Mesothelial cell of epicardium (in vitro differentiated cells): ENCODE results near the gene USP19. TPM values are rescaled to one million over a fixed set of nuclear protein-coding genes. Genes with fewer than 3 reads are reported as not detected.

Experiments used
- DNase-seq, 2 experiments: peaks; one replicate each; pipeline ENCODE4 v3.0.0; 2021; ENCODE audit warnings: low spot score in 2 of 2; ENCODE audit not compliant: unreplicated experiment in 2 of 2
- H3K27ac Mint-ChIP-seq: 2 replicates; pipeline ENCODE4 v1.8.0; 2021; ENCODE audit warnings: mixed read lengths
- H3K27me3 Mint-ChIP-seq: 2 replicates; pipeline ENCODE4 v1.8.0; 2021; ENCODE audit warnings: low read depth, mixed read lengths
- H3K36me3 Mint-ChIP-seq: 2 replicates; pipeline ENCODE4 v1.8.0; 2021; ENCODE audit warnings: mixed read lengths
- H3K4me1 Mint-ChIP-seq: 2 replicates; pipeline ENCODE4 v1.8.0; 2021; ENCODE audit warnings: mixed read lengths
- H3K4me3 Mint-ChIP-seq: 2 replicates; pipeline ENCODE4 v1.8.0; 2021; ENCODE audit warnings: mild to moderate bottlenecking, moderate library complexity, mixed read lengths
- H3K9me3 Mint-ChIP-seq: 2 replicates; pipeline ENCODE4 v1.8.0; 2021; ENCODE audit warnings: mixed read lengths
- total RNA-seq: library from RNA; stranded (reverse); gene quantifications from 3 replicates; pipeline ENCODE4 v1.2.1, GENCODE V29; 2021
- TF ChIP-seq, protein P1 (sequence below): fragments of 200-600 bp; sonication (generic); IDR thresholded peaks from one replicate; pipeline ENCODE4 v1.5.0; 2021; ENCODE audit warnings: antibody characterized with exemption; ENCODE audit not compliant: unreplicated experiment

USP19 gene
- total RNA-seq, 1 donor from 2014 or later, result 76.2 TPM

DNA sequence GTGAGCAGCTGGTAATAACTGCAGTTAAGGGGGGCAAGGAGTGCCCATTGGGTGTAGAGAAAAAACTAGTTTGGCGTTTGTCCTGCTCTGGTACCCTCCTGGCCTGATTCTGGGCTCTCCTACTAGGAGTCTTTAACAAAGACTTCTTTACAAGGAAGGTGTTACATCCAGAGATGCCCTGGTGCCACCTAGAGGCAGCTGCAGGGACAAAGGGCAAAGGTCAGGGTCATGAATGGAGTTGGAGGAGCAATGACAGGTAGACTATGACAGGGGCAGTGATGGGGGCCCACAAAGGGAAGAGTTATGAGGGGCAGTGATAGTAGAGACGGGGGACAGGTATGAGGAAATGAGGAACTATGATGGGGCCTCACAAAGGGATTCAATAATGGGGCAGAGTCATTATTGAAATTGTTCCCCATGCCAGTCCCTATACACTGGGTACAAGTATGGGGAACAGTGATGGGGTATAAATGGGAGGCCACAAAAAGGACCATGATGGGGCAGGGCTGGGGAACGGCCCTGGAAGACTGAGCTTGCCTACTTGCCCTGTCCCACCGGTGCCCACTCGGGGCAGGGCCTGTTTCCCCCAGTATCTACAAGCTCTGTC lies 37.6 kb upstream of the USP19 start:
- DNase-seq, result no peak
- H3K27me3 Mint-ChIP-seq, result no peaks in the 10 kb centered on the region
- no peak overlapping the region for H3K4me3 Mint-ChIP-seq
- TF ChIP-seq, protein P1, sequence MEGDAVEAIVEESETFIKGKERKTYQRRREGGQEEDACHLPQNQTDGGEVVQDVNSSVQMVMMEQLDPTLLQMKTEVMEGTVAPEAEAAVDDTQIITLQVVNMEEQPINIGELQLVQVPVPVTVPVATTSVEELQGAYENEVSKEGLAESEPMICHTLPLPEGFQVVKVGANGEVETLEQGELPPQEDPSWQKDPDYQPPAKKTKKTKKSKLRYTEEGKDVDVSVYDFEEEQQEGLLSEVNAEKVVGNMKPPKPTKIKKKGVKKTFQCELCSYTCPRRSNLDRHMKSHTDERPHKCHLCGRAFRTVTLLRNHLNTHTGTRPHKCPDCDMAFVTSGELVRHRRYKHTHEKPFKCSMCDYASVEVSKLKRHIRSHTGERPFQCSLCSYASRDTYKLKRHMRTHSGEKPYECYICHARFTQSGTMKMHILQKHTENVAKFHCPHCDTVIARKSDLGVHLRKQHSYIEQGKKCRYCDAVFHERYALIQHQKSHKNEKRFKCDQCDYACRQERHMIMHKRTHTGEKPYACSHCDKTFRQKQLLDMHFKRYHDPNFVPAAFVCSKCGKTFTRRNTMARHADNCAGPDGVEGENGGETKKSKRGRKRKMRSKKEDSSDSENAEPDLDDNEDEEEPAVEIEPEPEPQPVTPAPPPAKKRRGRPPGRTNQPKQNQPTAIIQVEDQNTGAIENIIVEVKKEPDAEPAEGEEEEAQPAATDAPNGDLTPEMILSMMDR, result no peak
- H3K36me3 Mint-ChIP-seq, result peaks cover 6% of the 10 kb centered on the region
- no peaks in the 10 kb centered on the region for H3K4me1 Mint-ChIP-seq
- no peaks in the 10 kb centered on the region for H3K9me3 Mint-ChIP-seq
- H3K27ac Mint-ChIP-seq, result no peak overlapping the region

DNA sequence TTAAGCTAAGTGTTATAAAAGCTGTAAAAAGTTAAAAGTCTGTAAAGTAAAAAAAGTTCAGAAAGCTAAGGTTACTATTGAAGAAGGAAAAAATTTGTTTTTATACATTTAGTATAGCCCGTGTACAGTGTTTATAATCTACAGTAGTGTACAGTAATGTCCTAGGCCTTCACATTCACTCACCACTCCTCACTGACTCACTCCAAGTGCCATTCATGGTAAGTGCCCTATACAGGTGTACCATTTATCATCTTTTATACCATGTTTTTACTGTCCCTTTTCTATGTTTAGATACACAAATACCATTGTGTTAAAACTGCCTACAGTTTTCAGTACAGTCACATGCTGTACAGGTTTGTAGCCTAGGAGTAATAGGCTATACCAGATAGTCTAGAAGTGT lies 36.7 kb upstream of the USP19 start:
- H3K27ac Mint-ChIP-seq, result no peak overlapping the region
- TF ChIP-seq, protein P1, result no peak
- H3K36me3 Mint-ChIP-seq, result peaks cover 6% of the 10 kb centered on the region
- no peaks in the 10 kb centered on the region for H3K27me3 Mint-ChIP-seq
- H3K9me3 Mint-ChIP-seq, result no peaks in the 10 kb centered on the region
- no peak overlapping the region for H3K4me3 Mint-ChIP-seq
- no peak for DNase-seq
- H3K4me1 Mint-ChIP-seq, result no peaks in the 10 kb centered on the region

DNA sequence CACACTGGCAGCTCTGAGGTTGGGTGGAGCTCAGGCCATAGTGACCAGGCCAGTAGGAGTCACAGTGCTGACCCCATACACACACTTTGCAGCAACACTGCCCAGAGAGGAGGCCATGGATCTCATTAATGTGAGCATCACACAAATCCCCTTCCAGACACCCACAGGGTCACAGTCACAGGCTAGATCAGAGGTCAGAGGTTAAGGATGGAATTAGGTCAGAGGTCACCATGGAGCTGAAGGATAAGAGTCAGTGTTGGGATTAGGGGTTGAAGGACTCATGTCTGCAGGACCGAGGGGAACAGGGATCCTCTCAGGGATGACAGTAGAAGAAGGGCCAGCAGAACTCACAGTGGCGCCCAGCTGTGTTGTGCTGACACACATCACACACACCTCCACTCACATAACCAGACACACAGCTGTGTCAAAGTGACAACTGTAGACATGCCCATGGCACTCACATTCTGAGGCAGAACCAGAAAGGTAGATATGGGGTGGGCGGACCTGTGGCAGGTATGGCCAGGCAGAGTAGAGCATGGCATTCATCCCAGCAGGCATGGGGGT lies 32.8 kb upstream of the USP19 start:
- no peaks in the 10 kb centered on the region for H3K36me3 Mint-ChIP-seq
- H3K9me3 Mint-ChIP-seq, result no peaks in the 10 kb centered on the region
- no peaks in the 10 kb centered on the region for H3K27me3 Mint-ChIP-seq
- TF ChIP-seq, protein P1, result no peak
- no peak overlapping the region for H3K27ac Mint-ChIP-seq
- no peaks in the 10 kb centered on the region for H3K4me1 Mint-ChIP-seq
- no peak overlapping the region for H3K4me3 Mint-ChIP-seq
- DNase-seq, result no peak

DNA sequence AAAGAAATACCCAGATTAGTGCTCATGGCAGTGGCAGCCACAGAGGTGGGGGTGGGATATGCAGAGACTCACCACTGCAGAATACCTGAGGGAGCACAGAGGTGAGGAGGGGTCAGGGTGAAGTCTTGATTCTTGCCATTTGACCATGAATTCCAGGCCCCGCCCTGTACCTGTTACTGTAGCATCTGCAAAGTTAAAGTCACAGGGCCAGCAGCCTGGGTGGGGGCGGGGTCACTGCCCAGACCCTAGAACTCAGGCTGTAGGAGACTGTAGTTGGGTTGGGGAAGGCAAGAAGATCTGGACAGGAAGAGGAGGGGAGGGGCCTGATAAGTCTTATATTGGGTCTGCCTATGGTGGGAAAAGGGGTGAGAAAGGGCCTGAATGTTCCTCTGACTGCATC lies 31.0 kb upstream of the USP19 start:
- H3K27ac Mint-ChIP-seq, result no peak overlapping the region
- H3K27me3 Mint-ChIP-seq, result peaks cover 2% of the 10 kb centered on the region
- no peaks in the 10 kb centered on the region for H3K36me3 Mint-ChIP-seq
- H3K4me1 Mint-ChIP-seq, result no peaks in the 10 kb centered on the region
- no peak overlapping the region for H3K4me3 Mint-ChIP-seq
- no peaks in the 10 kb centered on the region for H3K9me3 Mint-ChIP-seq
- DNase-seq, result no peak
- TF ChIP-seq, protein P1, result no peak

DNA sequence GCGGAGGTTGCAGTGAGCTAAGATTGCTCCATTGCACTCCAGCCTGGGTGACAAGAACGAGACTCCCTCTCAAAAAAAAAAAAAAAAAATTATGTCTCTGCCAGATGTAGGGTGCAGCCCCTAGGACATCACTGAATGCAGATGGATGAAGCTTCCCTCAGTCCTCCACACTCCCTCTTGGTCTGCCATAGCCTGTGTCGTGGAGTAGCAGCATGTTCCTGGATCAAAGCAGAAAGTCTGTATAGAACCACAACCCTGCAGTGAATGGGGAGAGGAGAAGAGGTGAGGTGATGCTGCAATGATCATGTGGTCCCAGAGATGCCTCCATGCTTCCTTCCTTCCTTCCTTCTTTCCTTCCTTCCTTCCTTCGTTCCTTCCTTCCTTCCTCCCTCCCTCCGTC lies 27.5 kb upstream of the USP19 start:
- H3K9me3 Mint-ChIP-seq, result no peaks in the 10 kb centered on the region
- no peak overlapping the region for H3K27ac Mint-ChIP-seq
- H3K4me3 Mint-ChIP-seq, result no peak overlapping the region

More for the DNA sequence above, 27.5 kb upstream of the USP19 start:
- Mint-ChIP-seq H3K36me3 (no peaks in the 10 kb centered on the region), H3K4me1 (no peaks in the 10 kb centered on the region), H3K27me3 (peaks cover 2% of the 10 kb centered on the region)
- TF ChIP-seq, protein P1, result no peak
- no peak for DNase-seq
